ENCODE results near the gene TBPL1.

- TF ChIP-seq CTCF (IDR thresholded peaks at IDR 0.05) (no peak), POLR2A (IDR thresholded peaks at IDR 0.05) (no peak)
Measured at GRCh38 chr6:133956416-133957049, 3.5 kb downstream of the TBPL1 start.
